K562 (cell line): ENCODE results near the gene BORCS5. TPM values are rescaled to one million over a fixed set of nuclear protein-coding genes. Genes with fewer than 3 reads are reported as not detected.

Experiments used
- ATAC-seq: fragments of 200-7000 bp; cut with Tn5 transposase; 3 replicates; pipeline ENCODE4 v1.9.1; 2020; ENCODE audit warnings: moderate library complexity
- BruUV-seq: library from RNA; stranded (reverse); fragments of 400-500 nt; replicated peaks from 2 replicates; lab custom pipeline; 2021; lab: Mats Ljungman, UMichigan
- CTCF ChIA-PET: fragments of 300-600 bp; formaldehyde crosslinking; extraction: SDS; loops from one replicate; lab custom pipeline; 2021; ENCODE audit warnings: low intra/inter-chr PET ratio; lab: Yijun Ruan, JAX
- POLR2A ChIA-PET: fragments of 300-600, 350-650 bp; sonication (Branson Sonifier 250); formaldehyde crosslinking; extraction: SDS; loops from one replicate; lab custom pipeline; 2021; ENCODE audit warnings: antibody characterized with exemption, inconsistent platforms; lab: Yijun Ruan, JAX
- DNase-seq, 4 experiments: peaks; one replicate each; pipeline versions ENCODE4 v3.0.0 to v3.0.0-alpha.2; 2011 to 2018; ENCODE audit warnings: low spot score in 3 of 4, mixed read lengths in 3 of 4; ENCODE audit errors: extremely low read depth in 1 of 4
- FAIRE-seq: peaks from 2 replicates; lab custom pipeline; 2011; peaks lifted over from hg19 to GRCh38; lab: Jason Lieb, UNC
- H2AFZ ChIP-seq: 2 replicates; pipeline ENCODE4 v1.6.0; 2011; ENCODE audit warnings: low read depth, low read length, control low read depth, inconsistent platforms
- H3K27ac ChIP-seq: fragments of 200-600 bp; 3 replicates; pipeline ENCODE4 v1.8.0; 2011; ENCODE audit warnings: low read depth, mild to moderate bottlenecking, control low read depth, inconsistent platforms, low read length, moderate library complexity, mixed read lengths; ENCODE audit errors: extremely low read depth
- H3K27me3 ChIP-seq, 2 experiments: fragments of 300-600 bp in 1 of 2; 2 replicates in 1 of 2; 3 replicates in 1 of 2; pipeline versions ENCODE4 v1.6.0 to v1.8.0; 2011; ENCODE audit warnings: inconsistent platforms in 2 of 2, low read length in 2 of 2, mild to moderate bottlenecking in 1 of 2, mixed read lengths in 1 of 2, moderate library complexity in 1 of 2; ENCODE audit not compliant: control insufficient read depth in 2 of 2, insufficient read depth in 2 of 2
- H3K36me3 ChIP-seq: fragments of 300-600 bp; 3 replicates; pipeline ENCODE4 v1.8.0; 2011; ENCODE audit warnings: mild to moderate bottlenecking, low read length, inconsistent platforms; ENCODE audit not compliant: control insufficient read depth, insufficient read depth
- H3K4me1 ChIP-seq, 2 experiments: fragments of 200-600 bp in 1 of 2; replicated peaks in 1 of 2; 2 replicates in 1 of 2; 3 replicates in 1 of 2; pipeline versions ENCODE4 v1.5.1 to v1.8.0; 2011; ENCODE audit warnings: inconsistent platforms in 2 of 2, low read length in 2 of 2, mild to moderate bottlenecking in 1 of 2, mixed read lengths in 1 of 2, moderate library complexity in 1 of 2; ENCODE audit not compliant: control insufficient read depth in 2 of 2, insufficient read depth in 2 of 2
- H3K4me2 ChIP-seq: 2 replicates; pipeline ENCODE4 v1.6.1; 2011; ENCODE audit warnings: low read length, control low read depth, inconsistent platforms, mixed read lengths; ENCODE audit not compliant: insufficient read depth
- H3K4me3 ChIP-seq: fragments of 200-600 bp; sonication (generic), shearing (Covaris generic); 2 replicates; pipeline ENCODE4 v1.5.1; 2016; ENCODE audit warnings: control low read depth, inconsistent platforms
- H3K79me2 ChIP-seq: fragments of 200-600 bp; 3 replicates; pipeline ENCODE4 v1.8.0; 2011; ENCODE audit warnings: low read length, inconsistent platforms; ENCODE audit not compliant: control insufficient read depth, insufficient read depth
- H3K9ac ChIP-seq, 2 experiments: 2 replicates each; pipeline versions ENCODE4 v1.6.0 to v1.6.1; 2011; ENCODE audit warnings: low read depth in 2 of 2, low read length in 2 of 2, control low read depth in 1 of 2, inconsistent platforms in 1 of 2, mild to moderate bottlenecking in 1 of 2, mixed read lengths in 1 of 2; ENCODE audit not compliant: insufficient read depth in 1 of 2
- H3K9me1 ChIP-seq: one replicate; pipeline ENCODE4 v1.6.0; 2011; ENCODE audit warnings: inconsistent platforms, mild to moderate bottlenecking, low read length, moderate library complexity; ENCODE audit not compliant: control insufficient read depth, insufficient read depth
- H3K9me3 ChIP-seq: replicated peaks from 2 replicates; pipeline ENCODE4 v1.5.1; 2011; ENCODE audit warnings: low read depth, low read length, inconsistent platforms; ENCODE audit not compliant: control insufficient read depth, insufficient read depth
- H4K20me1 ChIP-seq: replicated peaks from 2 replicates; pipeline ENCODE4 v1.6.1; 2011; ENCODE audit warnings: low read length, inconsistent platforms, mixed read lengths; ENCODE audit not compliant: control insufficient read depth, insufficient read depth
- ATF7 ChIP-seq: fragments of 450-650 bp; IDR thresholded peaks from 2 replicates; pipeline ENCODE4 v1.7.1; 2014; ENCODE audit warnings: mild to moderate bottlenecking, moderate library complexity
- RBBP5 ChIP-seq: fragments of 200-600 bp; sonication (generic); IDR thresholded peaks from 2 replicates; pipeline ENCODE4 v1.6.1; 2012; ENCODE audit warnings: borderline replicate concordance, mild to moderate bottlenecking, low read length, control low read depth, inconsistent platforms; ENCODE audit not compliant: insufficient read depth, poor library complexity, severe bottlenecking
- SOX6 ChIP-seq: fragments of 450-650 bp; IDR thresholded peaks from 2 replicates; pipeline ENCODE4 v1.6.1; 2014; ENCODE audit warnings: mild to moderate bottlenecking
- SRSF7 ChIP-seq: fragments of 200-400 bp; formaldehyde crosslinking; optimal IDR thresholded peaks from 2 replicates; pipeline ENCODE3; 2017; ENCODE audit warnings: mild to moderate bottlenecking, low read depth, low read length
- ZNF766 ChIP-seq: fragments of 200-800 bp; sonication (Bioruptor generic); conservative IDR thresholded peaks from 2 replicates; pipeline ENCODE4 v1.6.1; 2016; ENCODE audit warnings: missing genetic modification characterization, missing compliant biosample characterization
- WGBS: fragments of 100-300 bp; shearing (Covaris generic); methylation state at CpG from one replicate; pipeline ENCODE4 v1.1.6; 2016; ENCODE audit warnings: low coverage, mixed read lengths; ENCODE audit not compliant: insufficient coverage; ENCODE audit errors: missing lambda C conversion rate; 5-methylcytosine and 5-hydroxymethylcytosine counted together
- in situ Hi-C: fragments of 300-500 bp; cut with MboI; formaldehyde crosslinking; loops from 4 replicates; pipeline ENCODE4 v1.15.0; 2018; ENCODE audit warnings: inconsistent platforms, mixed read lengths
- intact Hi-C: fragments of 100-400 bp; cut with micrococcal nuclease; formaldehyde crosslinking; loops from 2 replicates; pipeline ENCODE4 v1.14.2; 2022
- polyA plus RNA-seq, 8 experiments: library from polyadenylated mRNA; depleted of rRNA in 4 of 8; stranded (reverse) in 5 of 8; unstranded in 3 of 8; fragments of >200 nt; fragmentation: Nextera tagmentation in 2 of 8; fragmentation: Illumina TruSeq in 1 of 8; extraction: Ambion mirVana in 2 of 8; extraction: Trizol in 1 of 8; gene quantifications; 2 replicates each; pipeline versions ENCODE4 v1.2.1 to v1.2.3, GENCODE V29; 2011 to 2014; ENCODE audit warnings: inconsistent platforms in 1 of 8, missing spikeins in 1 of 8
- total RNA-seq, 7 experiments: library from RNA; depleted of rRNA in 6 of 7; stranded (reverse); fragments of >200 nt in 6 of 7; fragmentation: Illumina TruSeq in 2 of 7; extraction: Trizol in 2 of 7; gene quantifications; 2 replicates each; pipeline versions ENCODE4 v1.2.1 to v1.2.3, GENCODE V29; 2011 to 2021; ENCODE audit warnings: low replicate concordance in 1 of 7
- TF ChIP-seq, protein P1 (sequence below): fragments of 450-650 bp; formaldehyde crosslinking; IDR thresholded peaks from 2 replicates; pipeline ENCODE4 v1.4.0; 2022; ENCODE audit warnings: mild to moderate bottlenecking, moderate library complexity
- TF ChIP-seq, protein P2 (sequence below): fragments of 450-650 bp; IDR thresholded peaks from 2 replicates; pipeline ENCODE4 v1.6.1; 2018; ENCODE audit not compliant: partially characterized antibody

The BORCS5 gene
- total and polyA plus RNA-seq, 9 of the 15 experiments (the other 6 are each of a cell fraction or from before 2014, with no cell fraction given): 0.31 to 12.4 (median 6.6) TPM

DNA sequence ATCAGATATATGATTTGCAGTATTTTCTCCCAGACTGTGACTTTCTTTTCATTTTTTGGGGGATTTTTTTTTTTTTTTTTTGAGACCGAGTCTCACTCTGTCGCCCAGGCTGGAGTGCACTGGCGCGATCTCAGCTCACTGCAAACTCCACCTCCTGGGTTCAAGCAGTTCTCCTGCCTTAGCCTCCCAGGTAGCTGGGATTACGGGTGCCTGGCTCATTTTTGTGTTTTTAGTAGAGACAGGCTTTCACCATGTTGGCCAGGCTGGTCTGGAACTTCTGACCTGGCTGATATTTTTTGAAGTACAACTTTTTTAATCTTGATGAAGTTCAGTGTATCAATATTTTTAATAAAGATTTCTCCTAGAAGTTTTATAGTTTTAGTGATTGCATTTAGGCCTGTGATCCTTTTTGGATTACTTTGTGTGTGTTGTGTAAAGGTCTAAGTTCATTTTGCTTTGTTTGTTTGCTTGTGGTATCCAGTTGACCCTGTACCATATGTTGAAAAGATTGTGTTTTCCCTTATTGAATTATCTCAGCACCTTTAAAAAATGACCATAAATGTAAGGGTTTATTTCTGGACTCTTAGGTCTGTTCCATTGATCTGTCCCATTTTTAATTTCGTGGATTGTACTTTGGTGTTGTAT is 24.2 kb downstream of the BORCS5 start (continued):
- TF ChIP-seq RBBP5 (no peak), SRSF7 (no peak), ATF7 (no peak)
- TF ChIP-seq, protein P1, sequence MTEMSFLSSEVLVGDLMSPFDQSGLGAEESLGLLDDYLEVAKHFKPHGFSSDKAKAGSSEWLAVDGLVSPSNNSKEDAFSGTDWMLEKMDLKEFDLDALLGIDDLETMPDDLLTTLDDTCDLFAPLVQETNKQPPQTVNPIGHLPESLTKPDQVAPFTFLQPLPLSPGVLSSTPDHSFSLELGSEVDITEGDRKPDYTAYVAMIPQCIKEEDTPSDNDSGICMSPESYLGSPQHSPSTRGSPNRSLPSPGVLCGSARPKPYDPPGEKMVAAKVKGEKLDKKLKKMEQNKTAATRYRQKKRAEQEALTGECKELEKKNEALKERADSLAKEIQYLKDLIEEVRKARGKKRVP: no peak

DNA sequence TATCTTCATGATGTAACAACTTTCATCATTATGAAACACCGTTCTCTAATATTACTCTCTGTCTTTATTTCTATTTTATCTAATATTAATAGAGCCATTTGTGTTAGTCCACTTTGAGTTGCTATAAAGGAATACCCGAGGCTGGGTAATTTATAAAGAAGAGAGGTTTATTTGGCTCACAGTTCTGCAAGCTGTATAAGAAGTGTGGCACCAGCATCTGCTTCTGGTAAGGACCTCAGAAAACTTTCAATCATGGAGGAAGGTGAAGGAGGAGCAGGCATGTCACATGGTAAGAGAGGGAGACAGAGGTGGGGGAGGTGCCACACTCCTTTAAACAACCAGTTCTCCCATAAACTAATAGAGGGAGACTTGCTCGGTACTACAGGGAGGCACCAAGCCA is 25.1 kb downstream of the BORCS5 start:
- in situ Hi-C loops: no loop called here

More for the DNA sequence above, 25.1 kb downstream of the BORCS5 start:
- H2AFZ ChIP-seq: no peak overlapping the region
- FAIRE-seq (no peak), ATAC-seq (peak; percentile 53; the same call in 2 of the 3 replicates)
- H3K36me3 ChIP-seq: 0 out of 3 replicates have a peak, but pooled peaks cover 2% of the 10 kb centered on the region
- CTCF ChIA-PET: no interaction called here
- peaks cover 3 to 10% of the 10 kb centered on the region in 2 experiments; a peak in 3 of 5 replicates for H3K4me1 ChIP-seq
- H3K79me2 ChIP-seq: no peaks in the 10 kb centered on the region
- WGBS: 66% methylated on average over 3 of the region's 3 CpGs
- H3K9me1 ChIP-seq: no peaks in the 10 kb centered on the region
- intact Hi-C loops: loop anchor here (10.0 kb wide), 1 partner anchor 113 kb away; no protein-coding TSS in a partner anchor
- no peaks in the 10 kb centered on the region for H3K9me3 ChIP-seq
- no peaks in the 10 kb centered on the region for H3K27me3 ChIP-seq
- H3K4me3 ChIP-seq: no peak overlapping the region
- no peaks in the 10 kb centered on the region for H4K20me1 ChIP-seq
- TF ChIP-seq, protein P1: no peak
- TF ChIP-seq ZNF766 (CRISPR knock-in tag) (peak; percentile 86), SOX6 (no peak)
- TF ChIP-seq, protein P2, sequence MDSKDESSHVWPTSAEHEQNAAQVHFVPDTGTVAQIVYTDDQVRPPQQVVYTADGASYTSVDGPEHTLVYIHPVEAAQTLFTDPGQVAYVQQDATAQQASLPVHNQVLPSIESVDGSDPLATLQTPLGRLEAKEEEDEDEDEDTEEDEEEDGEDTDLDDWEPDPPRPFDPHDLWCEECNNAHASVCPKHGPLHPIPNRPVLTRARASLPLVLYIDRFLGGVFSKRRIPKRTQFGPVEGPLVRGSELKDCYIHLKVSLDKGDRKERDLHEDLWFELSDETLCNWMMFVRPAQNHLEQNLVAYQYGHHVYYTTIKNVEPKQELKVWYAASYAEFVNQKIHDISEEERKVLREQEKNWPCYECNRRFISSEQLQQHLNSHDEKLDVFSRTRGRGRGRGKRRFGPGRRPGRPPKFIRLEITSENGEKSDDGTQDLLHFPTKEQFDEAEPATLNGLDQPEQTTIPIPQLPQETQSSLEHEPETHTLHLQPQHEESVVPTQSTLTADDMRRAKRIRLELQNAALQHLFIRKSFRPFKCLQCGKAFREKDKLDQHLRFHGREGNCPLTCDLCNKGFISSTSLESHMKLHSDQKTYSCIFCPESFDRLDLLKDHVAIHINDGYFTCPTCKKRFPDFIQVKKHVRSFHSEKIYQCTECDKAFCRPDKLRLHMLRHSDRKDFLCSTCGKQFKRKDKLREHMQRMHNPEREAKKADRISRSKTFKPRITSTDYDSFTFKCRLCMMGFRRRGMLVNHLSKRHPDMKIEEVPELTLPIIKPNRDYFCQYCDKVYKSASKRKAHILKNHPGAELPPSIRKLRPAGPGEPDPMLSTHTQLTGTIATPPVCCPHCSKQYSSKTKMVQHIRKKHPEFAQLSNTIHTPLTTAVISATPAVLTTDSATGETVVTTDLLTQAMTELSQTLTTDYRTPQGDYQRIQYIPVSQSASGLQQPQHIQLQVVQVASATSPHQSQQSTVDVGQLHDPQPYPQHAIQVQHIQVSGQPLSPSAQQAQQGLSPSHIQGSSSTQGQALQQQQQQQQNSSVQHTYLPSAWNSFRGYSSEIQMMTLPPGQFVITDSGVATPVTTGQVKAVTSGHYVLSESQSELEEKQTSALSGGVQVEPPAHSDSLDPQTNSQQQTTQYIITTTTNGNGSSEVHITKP: no peak
- TF ChIP-seq, all 486 proteins: peak for 1
- POLR2A ChIA-PET: no interaction called here
- peak in 1 of 4 experiments; percentile 11 for DNase-seq
- Histone ChIP-seq H3K4me2 (no peak overlapping the region; the same call in 1 of the 2 replicates), H3K27ac (no peak overlapping the region), H3K9ac (no peak overlapping the region)
- no TSS peak for BruUV-seq
